ENCODE measurements around the gene DRG2.

Gene DRG2

DNA sequence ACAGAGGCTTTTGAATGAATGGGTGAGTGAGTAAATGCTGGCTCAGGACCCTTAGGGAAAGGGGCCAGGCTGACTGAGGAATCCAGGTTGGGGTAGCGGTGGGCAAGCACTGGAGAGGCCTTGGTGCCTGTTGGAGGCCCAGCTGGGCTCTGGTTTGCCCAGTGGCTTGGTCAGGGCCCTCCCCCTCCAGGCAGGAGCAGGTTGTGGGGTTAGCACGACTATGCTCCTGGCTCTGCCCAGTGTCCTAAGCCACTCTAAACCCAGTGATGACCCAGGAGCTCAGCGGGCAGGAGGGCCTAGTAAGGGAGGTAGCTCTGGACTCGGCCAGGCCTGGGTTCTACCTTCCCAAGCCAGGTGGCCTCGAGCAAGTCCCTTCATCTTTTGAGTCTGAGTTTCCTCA is 28.3 kb downstream of the DRG2 start:
- DNase-seq (ENCODE audit: low spot score), result no peak

DNA sequence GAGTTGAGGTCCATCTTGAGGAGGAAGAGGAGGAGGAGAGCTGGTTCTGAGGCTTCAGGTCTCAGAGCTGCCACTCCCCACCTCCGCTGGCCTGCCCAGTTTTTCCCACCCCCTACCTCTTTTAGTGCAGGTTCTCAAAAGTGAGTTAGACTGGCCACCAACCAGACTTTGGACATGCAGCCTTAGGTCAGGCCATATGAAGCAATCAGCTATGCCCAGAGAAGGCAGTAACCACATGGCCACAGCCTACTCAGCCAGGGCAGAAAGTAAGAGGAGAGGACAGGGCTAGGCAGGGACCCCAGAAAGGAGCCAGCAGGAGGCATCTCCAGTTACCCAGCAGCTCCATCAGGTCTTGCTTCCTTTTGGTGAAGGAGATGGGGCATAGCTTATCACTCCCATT is 29.8 kb downstream of the DRG2 start:
- DNase-seq (ENCODE audit: low spot score), result no peak

DNA sequence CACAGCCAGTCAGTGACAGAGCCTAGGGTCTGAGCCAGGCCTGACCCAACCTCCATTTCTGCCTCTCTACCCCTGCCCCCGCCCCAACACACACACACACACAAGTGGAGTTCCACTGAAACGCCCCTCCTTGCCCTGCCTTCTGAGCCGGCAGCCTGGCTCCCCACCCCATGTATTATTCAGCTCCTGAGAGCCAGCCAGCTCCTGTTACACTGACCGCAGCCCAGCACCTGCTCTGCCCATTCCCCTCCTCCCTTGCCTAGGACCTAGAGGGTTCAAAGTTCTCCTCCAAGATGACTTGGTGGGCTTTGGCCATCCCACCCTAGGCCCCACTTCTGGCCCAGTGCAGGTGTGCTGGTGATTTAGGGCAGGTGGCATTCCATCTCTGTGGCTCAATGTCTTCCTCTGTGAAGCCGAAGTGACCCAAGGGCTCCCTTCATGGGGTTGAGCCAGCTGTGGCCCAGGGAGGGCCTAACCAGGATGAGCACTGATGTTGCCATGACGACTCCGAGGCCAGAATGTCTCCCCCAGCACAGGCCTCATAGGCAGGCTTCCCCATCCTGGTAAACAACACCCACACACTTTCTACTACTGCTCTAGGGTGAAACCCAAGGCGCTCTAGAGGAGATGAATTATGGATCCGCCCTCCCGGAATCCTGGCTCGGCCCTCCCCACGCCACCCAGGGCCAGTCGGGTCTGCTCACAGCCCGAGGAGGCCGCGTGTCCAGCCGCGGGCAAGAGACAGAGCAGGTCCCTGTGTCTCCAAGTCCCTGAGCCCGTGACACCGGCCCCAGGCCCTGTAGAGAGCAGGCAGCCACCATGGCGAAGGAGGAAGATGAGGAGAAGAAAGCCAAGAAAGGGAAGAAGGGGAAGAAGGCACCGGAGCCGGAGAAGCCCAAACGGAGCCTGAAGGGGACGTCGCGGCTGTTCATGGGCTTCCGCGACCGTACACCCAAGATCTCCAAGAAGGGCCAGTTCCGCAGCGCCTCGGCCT is 30.5 kb downstream of the DRG2 start:
- DNase-seq (ENCODE audit: low spot score), result no peak

DNA sequence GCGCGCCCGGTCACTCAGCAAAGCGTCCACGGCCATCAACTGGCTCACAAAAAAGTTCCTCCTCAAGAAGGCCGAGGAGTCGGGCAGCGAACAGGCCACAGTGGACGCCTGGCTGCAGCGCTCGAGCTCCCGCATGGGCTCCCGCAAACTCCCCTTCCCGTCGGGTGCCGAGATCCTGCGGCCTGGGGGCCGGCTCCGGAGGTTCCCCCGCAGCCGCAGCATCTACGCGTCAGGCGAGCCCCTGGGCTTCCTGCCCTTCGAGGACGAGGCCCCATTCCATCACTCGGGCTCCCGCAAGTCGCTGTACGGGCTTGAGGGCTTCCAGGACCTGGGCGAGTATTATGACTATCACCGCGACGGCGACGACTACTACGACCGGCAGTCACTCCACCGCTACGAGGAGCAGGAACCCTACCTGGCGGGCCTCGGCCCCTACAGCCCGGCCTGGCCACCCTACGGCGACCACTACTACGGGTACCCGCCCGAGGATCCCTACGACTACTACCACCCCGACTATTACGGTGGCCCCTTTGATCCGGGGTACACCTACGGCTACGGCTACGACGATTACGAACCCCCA is 31.5 kb downstream of the DRG2 start:
- DNase-seq (ENCODE audit: low spot score), result no peak

DNA sequence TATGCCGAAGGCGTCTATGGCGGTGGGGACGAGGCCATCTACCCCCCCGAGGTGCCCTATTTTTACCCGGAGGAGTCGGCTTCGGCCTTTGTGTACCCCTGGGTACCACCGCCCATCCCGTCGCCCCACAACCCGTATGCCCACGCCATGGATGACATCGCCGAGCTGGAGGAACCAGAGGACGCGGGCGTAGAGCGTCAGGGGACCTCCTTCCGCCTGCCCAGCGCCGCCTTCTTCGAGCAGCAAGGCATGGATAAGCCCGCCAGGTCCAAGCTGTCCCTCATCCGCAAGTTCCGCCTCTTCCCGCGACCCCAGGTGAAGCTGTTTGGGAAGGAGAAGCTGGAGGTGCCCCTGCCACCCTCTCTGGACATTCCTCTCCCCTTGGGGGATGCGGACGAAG is 32.2 kb downstream of the DRG2 start:
- DNase-seq (ENCODE audit: low spot score), result no peak

DNA sequence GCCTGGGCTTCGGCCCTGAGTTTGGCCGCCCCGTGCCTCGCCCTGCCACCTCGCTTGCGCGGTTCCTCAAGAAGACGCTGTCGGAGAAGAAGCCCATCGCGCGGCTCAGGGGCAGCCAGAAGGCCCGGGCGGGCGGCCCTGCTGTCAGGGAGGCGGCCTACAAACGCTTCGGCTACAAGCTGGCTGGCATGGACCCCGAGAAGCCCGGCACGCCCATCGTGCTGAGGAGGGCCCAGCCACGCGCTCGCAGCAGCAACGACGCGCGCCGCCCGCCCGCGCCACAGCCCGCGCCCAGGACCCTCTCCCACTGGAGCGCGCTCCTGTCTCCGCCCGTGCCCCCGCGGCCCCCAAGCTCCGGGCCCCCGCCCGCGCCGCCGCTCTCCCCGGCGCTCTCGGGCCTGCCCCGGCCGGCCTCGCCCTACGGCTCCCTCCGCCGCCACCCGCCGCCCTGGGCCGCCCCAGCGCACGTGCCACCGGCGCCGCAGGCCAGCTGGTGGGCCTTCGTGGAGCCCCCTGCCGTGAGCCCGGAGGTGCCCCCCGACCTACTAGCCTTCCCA is 32.8 kb downstream of the DRG2 start:
- no peak for DNase-seq (ENCODE audit: low spot score)

DNA sequence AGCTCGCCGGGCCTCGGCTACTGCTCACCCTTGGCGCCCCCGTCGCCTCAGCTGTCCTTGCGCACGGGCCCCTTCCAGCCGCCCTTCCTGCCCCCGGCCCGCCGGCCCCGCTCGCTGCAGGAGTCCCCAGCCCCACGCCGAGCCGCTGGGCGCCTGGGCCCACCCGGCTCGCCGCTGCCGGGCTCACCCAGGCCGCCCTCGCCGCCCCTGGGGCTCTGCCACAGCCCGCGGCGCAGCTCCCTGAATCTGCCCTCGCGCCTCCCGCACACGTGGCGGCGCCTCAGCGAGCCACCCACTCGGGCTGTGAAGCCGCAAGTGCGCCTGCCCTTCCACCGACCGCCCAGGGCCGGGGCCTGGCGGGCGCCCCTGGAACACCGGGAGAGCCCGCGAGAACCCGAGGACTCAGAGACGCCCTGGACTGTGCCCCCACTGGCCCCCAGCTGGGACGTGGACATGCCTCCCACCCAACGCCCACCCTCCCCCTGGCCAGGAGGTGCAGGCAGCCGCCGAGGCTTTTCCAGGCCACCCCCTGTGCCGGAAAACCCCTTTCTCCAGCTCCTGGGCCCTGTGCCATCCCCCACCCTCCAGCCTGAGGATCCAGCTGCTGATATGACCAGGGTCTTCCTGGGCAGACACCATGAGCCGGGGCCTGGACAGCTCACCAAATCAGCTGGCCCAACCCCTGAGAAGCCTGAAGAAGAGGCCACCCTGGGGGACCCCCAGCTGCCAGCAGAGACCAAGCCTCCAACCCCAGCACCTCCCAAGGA is 33.6 kb downstream of the DRG2 start:
- DNase-seq (ENCODE audit: low spot score), result no peak

DNA sequence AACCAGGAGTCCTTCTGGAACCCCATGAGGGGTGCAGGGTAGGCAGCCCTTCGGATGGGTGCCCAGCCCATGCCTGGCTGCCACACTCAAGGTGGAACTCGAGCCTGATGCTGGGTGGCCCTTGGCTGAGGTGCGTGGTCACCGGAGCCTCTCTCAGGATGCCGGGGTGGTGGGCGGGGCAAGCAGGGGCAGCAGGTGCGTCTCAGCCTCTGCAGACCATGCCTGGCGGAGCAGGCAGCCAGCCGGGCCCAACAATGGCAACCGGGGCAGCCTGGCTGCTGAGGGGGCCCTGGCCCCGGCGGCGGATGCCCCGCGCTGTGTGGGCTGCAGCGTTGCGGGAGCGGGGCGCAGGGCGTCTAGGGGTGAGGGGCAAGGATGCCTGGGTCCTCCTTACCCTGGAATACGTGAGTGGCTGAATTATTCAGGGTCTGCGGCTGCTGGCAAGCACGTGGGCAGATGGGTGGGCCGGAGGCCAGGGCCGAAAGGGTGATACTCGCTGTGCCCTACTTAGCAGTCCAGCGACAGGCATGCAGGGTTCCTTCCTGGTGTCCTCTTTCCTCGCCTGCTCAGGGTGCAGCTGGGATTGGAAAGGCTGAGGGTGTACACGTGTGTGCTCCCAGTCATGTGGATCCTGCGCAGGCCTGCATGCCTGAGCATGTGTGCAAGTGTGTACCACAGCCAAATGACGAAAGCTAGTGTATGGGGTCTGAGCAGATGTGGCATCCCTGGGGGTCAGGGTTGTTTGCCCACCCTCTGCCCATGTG is 35.4 kb downstream of the DRG2 start:
- DNase-seq (ENCODE audit: low spot score), result no peak

DNA sequence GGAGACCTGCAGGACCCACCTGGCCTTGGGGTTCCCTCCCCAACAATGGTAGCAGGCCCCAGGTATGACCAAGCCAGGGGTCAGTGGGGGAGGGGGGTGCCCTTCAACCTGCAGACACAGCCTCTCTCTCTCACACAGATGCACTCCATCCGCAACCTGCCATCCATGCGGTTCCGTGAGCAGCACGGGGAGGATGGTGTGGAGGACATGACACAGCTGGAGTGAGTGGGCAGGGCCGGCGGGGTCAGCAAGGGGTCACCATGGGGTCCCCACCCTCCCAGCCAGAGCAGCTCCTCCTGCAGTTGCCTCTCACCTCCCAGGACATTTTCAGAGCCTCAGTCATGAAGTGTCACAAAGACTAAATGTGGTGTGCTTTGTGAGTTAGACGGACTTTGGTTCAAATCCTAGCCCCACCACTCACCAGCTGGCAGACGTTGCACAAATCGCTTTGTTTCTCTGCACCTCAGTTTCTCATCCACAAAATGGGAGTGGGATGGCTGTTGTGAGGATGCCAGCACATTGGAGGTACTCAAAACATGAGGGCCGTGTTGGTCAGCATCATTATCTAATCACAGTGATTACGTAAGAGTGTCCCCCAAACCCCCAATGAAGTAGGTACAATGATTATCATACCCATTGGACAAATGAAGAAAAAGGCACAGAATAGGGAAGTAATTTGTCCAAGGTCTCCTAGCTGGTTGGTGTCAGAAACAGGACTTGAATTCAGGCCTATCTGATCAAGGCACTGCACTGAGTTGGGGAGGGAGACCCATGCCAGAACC is 36.8 kb downstream of the DRG2 start:
- DNase-seq (ENCODE audit: low spot score), result no peak

DNA sequence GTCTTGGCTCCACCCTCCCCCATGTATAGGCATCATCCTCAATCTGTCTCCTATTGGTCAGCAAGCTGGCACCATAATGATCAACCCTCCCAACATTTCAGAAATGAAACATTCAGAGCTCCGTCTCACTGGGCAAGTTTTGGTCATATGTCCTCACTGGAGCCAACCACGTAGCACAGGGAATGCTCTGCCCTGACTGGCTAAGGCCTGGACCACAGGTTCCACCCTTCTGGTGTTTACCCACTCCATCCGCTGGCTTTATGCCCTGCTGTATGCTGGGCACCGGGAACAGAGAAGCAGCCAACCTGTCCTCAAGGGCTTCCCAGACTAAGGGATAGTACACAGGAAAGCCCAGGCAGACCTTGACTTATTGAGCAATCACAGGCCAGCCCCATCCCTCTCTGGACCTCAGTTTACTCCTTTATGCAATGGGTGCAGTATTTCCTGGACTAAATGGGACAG is 41.3 kb downstream of the DRG2 start:
- DNase-seq (ENCODE audit: low spot score), result no peak

DNA sequence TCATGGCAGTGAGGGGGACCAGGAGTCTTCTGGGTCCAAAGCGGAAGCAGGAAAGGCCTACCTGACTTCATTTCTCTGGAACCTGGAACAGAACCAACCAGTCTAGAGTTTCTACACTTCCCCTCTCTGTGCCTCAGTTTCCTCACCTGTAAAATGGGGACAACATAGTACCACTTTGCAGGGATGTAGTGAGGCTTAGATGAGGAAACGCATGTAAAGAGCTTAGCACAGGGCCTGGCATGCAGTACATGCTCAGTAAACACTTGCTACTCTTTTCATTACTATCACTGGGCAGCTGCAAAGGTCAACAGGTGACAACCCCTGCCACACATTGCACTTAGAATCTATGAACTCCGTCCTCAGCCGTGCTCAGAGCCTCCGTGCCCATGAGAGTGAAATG is 45.0 kb downstream of the DRG2 start:
- DNase-seq (ENCODE audit: low spot score), result no peak

DNA sequence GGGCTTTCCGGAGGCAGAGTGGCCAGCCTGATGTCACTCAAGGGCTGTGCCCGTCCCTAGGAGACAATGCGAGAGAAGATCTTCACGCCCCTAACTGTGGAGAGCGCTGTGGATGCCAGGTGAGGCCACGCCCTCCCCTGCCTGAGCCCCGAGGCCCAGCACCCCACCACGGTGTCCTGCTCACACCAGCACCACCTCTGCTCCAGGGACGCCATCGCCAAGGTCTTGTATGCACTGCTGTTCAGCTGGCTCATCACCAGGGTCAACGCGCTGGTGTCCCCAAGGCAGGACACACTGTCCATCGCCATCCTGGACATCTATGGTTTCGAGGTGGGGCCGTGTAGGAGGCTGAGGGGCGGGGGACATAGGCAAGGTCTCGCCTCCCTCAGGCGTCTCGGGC is 48.6 kb downstream of the DRG2 start:
- no peak for DNase-seq (ENCODE audit: low spot score)

DNA sequence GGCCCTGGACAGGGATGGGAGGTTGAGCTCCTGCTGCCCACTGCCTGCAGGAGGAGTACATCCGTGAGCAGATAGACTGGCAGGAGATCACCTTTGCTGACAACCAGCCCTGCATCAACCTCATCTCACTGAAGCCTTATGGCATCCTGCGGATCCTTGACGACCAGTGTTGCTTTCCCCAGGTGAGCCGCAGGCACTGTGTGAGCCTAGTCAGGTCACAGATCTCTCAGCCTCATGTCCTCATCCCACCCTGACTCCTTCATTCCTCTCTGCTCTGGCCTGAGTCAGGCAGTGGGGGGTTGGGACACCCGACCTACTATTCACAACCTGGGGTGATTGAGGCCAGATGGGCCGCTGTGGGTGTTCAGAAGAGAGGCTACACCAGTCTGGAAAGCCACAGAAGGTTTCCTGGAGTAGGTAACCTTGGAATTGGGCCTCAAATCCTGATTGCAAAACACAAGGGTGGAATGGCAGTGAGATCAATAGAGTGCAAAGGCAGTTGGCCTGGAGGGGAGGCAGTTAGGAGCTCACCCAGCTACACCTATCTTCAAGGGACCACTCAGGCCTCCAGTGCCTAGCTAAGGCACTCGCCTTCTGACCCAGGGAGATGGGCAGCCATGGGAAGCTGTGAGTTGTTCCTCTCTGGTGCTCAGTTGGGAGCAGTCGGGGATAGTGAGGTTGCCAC is 50.5 kb downstream of the DRG2 start:
- DNase-seq (ENCODE audit: low spot score), result no peak

DNA sequence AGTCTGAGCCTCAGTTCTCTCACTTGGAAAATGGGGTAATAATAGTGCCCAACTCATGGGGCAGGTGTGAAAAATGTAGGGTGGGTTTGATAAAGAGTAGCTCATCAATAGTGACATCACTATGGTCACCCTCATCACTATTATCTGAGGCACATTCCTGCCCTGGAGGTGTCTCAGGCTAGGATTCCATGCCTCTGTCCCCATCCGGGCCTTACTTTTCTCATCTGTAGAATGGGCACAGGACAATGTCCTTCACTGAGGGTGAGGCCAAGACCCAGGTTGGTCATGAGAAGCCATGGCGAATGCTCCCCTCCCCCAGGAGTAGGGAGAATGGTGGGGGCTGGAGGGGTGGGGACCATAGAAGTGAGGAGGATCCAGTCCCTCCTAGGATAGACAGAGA is 51.3 kb downstream of the DRG2 start:
- no peak for DNase-seq (ENCODE audit: low spot score)

DNA sequence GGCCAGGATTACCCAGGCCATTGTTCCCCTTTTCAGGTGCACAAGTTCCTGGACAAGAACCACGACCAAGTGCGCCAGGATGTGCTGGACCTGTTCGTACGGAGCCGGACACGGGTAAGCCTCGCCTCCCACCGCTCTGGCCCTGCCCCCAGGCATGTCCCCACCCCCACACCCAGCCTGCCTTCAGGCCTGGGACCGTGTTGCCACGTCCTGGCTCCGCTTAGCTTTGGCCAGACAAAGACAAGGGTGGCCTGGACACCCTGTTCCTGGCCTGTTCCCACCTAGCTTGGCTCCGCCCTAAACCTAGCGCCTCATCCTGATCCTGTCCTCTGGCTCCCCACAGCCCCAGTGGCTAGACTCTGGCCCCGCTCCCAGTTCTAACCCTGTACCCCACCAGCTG is 51.8 kb downstream of the DRG2 start:
- DNase-seq (ENCODE audit: low spot score), result no peak

DNA sequence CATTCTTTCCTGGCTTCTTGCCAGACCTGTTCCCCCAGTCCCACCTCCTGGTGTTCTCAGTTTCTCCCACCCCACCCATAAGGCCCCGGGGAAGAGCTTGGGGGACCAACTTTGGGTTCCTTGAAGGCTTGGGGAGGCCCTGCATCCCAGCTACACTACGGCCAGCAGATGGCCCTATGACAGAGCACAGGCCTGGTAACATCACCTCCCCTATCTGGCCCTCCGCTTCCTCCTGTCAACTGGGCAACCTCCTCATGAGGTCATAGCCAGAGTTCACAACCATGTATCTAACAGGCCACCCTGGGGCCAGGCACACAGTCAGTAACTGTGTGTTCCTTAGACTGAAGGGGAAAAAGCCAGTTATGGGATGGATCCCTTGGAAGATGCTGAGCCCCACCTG is 52.2 kb downstream of the DRG2 start:
- DNase-seq (ENCODE audit: low spot score), result no peak

DNA sequence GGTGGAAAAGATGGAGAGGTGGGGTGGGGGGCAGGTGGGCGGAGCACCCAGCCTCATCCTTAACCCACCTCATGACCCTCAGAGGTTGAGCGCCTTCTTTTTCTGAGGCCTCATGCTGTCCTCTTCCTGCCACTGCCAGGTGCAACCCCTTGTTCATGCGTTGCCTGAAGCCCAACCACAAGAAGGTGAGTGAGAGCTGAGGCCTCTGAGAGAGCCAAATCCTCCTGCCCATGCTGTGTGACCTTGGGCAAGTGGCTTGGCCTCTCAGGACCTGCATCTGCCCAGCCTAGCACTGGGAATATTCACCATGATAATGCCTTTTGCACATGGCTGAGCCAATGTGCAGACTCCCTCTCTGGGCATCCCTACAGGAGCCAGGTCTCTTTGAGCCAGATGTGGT is 52.9 kb downstream of the DRG2 start:
- no peak for DNase-seq (ENCODE audit: low spot score)

DNA sequence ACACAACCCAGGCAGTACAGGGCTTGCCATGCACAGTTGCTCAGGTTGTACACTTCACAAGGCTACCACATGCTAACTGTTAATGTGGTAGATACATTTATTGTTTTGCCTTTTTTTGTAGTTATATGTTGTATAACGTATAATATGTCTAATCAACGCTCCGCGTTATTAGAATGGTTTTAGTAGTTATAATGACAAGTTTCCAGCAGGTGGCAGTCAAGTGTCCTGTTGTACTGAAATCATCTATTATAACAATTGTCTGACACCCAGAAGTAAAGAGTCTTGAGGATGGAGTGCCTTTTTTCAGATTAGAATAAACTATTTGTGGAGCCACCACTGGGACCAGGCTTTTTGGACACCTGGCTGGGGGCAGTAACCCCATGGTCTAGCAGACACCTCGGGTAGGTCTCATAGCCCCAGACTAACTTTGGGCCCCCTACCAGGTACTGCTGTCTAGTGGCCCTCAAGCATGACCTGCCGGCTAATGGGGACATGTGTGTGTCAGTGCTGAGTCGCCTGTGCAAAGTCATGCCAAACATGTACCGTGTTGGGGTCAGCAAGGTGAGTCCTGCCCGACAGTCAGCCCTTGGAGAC is 53.6 kb downstream of the DRG2 start:
- peak; percentile 68 for DNase-seq (ENCODE audit: low spot score)

DNA sequence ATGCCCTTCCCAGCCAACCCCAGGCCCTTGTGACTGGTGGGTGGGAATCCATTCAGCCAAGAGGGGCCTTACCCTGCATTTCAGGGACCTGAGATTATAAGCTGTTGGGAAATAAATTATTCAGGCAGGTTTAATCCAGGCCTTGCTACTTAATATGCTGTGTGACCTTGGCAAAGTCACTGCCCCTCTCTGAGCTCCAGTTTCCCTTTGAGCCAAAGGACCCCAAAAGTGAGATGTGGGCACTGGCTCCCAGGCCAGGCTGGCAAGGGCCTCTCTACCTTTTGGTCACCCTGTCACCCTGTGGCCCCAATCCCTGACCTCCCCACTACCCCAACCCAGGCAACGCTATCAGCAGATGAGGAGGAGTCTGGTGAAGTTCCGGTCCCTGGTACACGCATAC is 54.7 kb downstream of the DRG2 start:
- no peak for DNase-seq (ENCODE audit: low spot score)

Data from globus pallidus (tissue), 1 donor.